HepG2 (cell line): Measurements from ENCODE around the gene C4BPA. TPM values are rescaled to one million over a fixed set of nuclear protein-coding genes. Genes with fewer than 3 reads are reported as not detected.

Experiments used
- ATF2 ChIP-seq: sonication (generic); formaldehyde crosslinking; IDR thresholded peaks from 2 replicates; pipeline ENCODE4 v1.4.0; 2020; ENCODE audit warnings: missing genetic modification reagents
- CAMTA2 ChIP-seq: sonication (generic); formaldehyde crosslinking; IDR thresholded peaks from 2 replicates; pipeline ENCODE4 v1.4.0; 2020; ENCODE audit warnings: mild to moderate bottlenecking, missing genetic modification reagents, borderline replicate concordance
- HOXA5 ChIP-seq: sonication (generic); formaldehyde crosslinking; IDR thresholded peaks from 2 replicates; pipeline ENCODE4 v1.4.0; 2020; ENCODE audit warnings: missing genetic modification reagents
- KDM5A ChIP-seq: fragments of 200-600 bp; sonication (generic); IDR thresholded peaks from 2 replicates; pipeline ENCODE4 v1.7.0; 2018; ENCODE audit warnings: antibody characterized with exemption, mild to moderate bottlenecking, low read length, borderline replicate concordance
- KLF6 ChIP-seq: IDR thresholded peaks from 2 replicates; pipeline ENCODE4 v1.8.0; 2016; ENCODE audit warnings: missing biosample characterization, missing genetic modification reagents
- MEIS1 ChIP-seq: sonication (generic); formaldehyde crosslinking; IDR thresholded peaks from 2 replicates; pipeline ENCODE4 v1.9.0; 2021; ENCODE audit warnings: mild to moderate bottlenecking, missing genetic modification reagents, moderate library complexity, borderline replicate concordance
- ONECUT2 ChIP-seq: sonication (generic); formaldehyde crosslinking; IDR thresholded peaks from 2 replicates; pipeline ENCODE4 v1.4.0; 2020; ENCODE audit warnings: missing genetic modification reagents
- PAX8 ChIP-seq: sonication (generic); formaldehyde crosslinking; IDR thresholded peaks from 2 replicates; pipeline ENCODE4 v1.8.0; 2022; ENCODE audit warnings: mild to moderate bottlenecking, missing genetic modification reagents, borderline replicate concordance
- PHF20 ChIP-seq: sonication (generic); formaldehyde crosslinking; IDR thresholded peaks from 2 replicates; pipeline ENCODE4 v1.5.0; 2020; ENCODE audit warnings: mild to moderate bottlenecking, missing genetic modification reagents
- PRMT3 ChIP-seq: sonication (generic); formaldehyde crosslinking; IDR thresholded peaks from 2 replicates; pipeline ENCODE4 v1.8.1; 2022; ENCODE audit warnings: low read depth, mild to moderate bottlenecking, moderate library complexity, missing genetic modification reagents, borderline replicate concordance
- RBM39 ChIP-seq: fragments of 200-400 bp; formaldehyde crosslinking; IDR thresholded peaks from one replicate; pipeline ENCODE4 v1.6.1; 2018; ENCODE audit warnings: antibody characterized with exemption, mild to moderate bottlenecking, low read depth, low read length; ENCODE audit not compliant: poor library complexity, severe bottlenecking
- TCF12 ChIP-seq, 2 experiments: fragments of 450-650 bp in 1 of 2; sonication (generic) in 1 of 2; formaldehyde crosslinking in 1 of 2; IDR thresholded peaks; 2 replicates each; pipeline versions ENCODE4 v1.6.1 to v1.8.0; 2017 to 2022; ENCODE audit warnings: antibody characterized with exemption in 1 of 2, mild to moderate bottlenecking in 1 of 2, missing genetic modification reagents in 1 of 2, moderate library complexity in 1 of 2
- ZNF335 ChIP-seq: sonication (generic); formaldehyde crosslinking; IDR thresholded peaks from 2 replicates; pipeline ENCODE4 v1.4.0; 2020; ENCODE audit warnings: missing genetic modification reagents
- ZNF414 ChIP-seq: sonication (generic); formaldehyde crosslinking; IDR thresholded peaks from 2 replicates; pipeline ENCODE4 v1.5.0; 2020; ENCODE audit warnings: missing genetic modification reagents
- ZNF567 ChIP-seq: sonication (generic); formaldehyde crosslinking; IDR thresholded peaks from 2 replicates; pipeline ENCODE4 v1.8.1; 2023; ENCODE audit warnings: mild to moderate bottlenecking, missing genetic modification reagents, borderline replicate concordance
- ZNF672 ChIP-seq: sonication (generic); formaldehyde crosslinking; IDR thresholded peaks from 2 replicates; pipeline ENCODE4 v1.8.1; 2022; ENCODE audit warnings: missing genetic modification reagents
- ZNF674 ChIP-seq: sonication (generic); formaldehyde crosslinking; IDR thresholded peaks from 2 replicates; pipeline ENCODE4 v1.5.0; 2020; ENCODE audit warnings: low read depth, mild to moderate bottlenecking, missing genetic modification reagents
- polyA plus RNA-seq, 8 experiments: library from polyadenylated mRNA; depleted of rRNA in 3 of 8; stranded (reverse) in 7 of 8; unstranded in 1 of 8; fragments of >200 nt; fragmentation: Illumina TruSeq in 4 of 8; extraction: Trizol in 4 of 8; gene quantifications; 2 replicates each; pipeline versions ENCODE4 v1.2.1 to v1.2.3, GENCODE V29; 2011 to 2016; ENCODE audit warnings: low read depth in 4 of 8, missing spikeins in 1 of 8, mixed read lengths in 1 of 8; ENCODE audit not compliant: insufficient read depth in 1 of 8
- total RNA-seq, 5 experiments: library from RNA; depleted of rRNA; stranded (reverse); fragments of >200 nt; fragmentation: Illumina TruSeq; extraction: Trizol; gene quantifications; 2 replicates each; pipeline ENCODE4 v1.2.3, GENCODE V29; 2016; ENCODE audit warnings: low read depth in 1 of 5
- TF ChIP-seq, protein P1 (sequence below): fragments of 450-650 bp; IDR thresholded peaks from 2 replicates; pipeline ENCODE4 v1.6.1; 2017; ENCODE audit warnings: mild to moderate bottlenecking
- TF ChIP-seq, protein P2 (sequence below): sonication (generic); formaldehyde crosslinking; IDR thresholded peaks from 2 replicates; pipeline ENCODE4 v1.4.0; 2020; ENCODE audit warnings: missing genetic modification reagents
- TF ChIP-seq, protein P3 (sequence below): IDR thresholded peaks from 2 replicates; pipeline ENCODE4 v1.6.1; 2012; ENCODE audit warnings: low read length, improper control_type of control experiment

C4BPA gene
- total and polyA plus RNA-seq, 2 of the 13 experiments (the other 11 are each of a cell fraction or from before 2014, with no cell fraction given): 32.1 to 60.1 TPM

DNA sequence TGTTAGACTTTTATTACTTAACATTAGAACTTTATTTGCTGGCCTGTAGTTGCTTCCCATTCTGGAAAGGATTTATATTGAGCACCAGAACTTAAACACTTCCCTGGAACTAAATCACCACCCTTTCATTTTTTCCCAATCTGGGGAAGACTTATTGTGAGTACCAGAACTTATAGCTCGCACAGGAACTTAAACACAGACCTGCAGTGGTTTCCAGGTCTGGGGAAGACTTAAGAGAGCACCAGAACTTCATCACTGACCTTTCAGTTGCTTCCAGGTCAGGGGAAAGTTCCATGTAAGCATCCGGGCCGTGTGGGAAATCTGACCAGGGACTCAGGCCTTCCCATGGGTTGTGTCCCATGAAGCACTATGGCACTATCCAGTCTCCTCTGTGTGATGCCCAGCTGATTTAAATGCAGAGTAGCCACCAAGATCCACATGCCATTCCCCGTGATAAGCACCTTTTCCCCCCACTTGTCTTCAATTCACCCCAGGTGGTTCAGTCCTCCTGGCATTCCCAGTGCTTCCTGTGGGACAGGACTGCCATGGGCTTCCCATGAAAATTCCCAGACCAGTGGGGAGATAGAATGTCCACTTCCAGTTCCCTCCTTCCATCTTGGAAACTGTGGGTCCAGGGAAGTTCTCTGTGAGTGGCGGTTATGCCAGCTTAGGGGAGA, 48.9 kb downstream of the C4BPA start (continued):
- peak; percentile 67 for TF ChIP-seq ATF2 (CRISPR knock-in tag)
- no peak for TF ChIP-seq TCF12 (IDR thresholded peaks at IDR 0.05)
- TF ChIP-seq TCF12 (CRISPR knock-in tag; IDR thresholded peaks at IDR 0.05): no peak
- TF ChIP-seq PHF20 (CRISPR knock-in tag): peak; percentile 95
- no peak for TF ChIP-seq KLF6 (CRISPR knock-in tag)
- no peak for TF ChIP-seq ZNF674 (CRISPR knock-in tag)
- TF ChIP-seq ZNF335: no peak
- peak; percentile 44; the same call in 1 of the 2 replicates for TF ChIP-seq ZNF414 (CRISPR knock-in tag)
- no peak for TF ChIP-seq PRMT3 (CRISPR knock-in tag)
- TF ChIP-seq PAX8 (CRISPR knock-in tag): no peak
- TF ChIP-seq ONECUT2 (CRISPR knock-in tag): no peak
- no peak for TF ChIP-seq KDM5A
- TF ChIP-seq, protein P1, sequence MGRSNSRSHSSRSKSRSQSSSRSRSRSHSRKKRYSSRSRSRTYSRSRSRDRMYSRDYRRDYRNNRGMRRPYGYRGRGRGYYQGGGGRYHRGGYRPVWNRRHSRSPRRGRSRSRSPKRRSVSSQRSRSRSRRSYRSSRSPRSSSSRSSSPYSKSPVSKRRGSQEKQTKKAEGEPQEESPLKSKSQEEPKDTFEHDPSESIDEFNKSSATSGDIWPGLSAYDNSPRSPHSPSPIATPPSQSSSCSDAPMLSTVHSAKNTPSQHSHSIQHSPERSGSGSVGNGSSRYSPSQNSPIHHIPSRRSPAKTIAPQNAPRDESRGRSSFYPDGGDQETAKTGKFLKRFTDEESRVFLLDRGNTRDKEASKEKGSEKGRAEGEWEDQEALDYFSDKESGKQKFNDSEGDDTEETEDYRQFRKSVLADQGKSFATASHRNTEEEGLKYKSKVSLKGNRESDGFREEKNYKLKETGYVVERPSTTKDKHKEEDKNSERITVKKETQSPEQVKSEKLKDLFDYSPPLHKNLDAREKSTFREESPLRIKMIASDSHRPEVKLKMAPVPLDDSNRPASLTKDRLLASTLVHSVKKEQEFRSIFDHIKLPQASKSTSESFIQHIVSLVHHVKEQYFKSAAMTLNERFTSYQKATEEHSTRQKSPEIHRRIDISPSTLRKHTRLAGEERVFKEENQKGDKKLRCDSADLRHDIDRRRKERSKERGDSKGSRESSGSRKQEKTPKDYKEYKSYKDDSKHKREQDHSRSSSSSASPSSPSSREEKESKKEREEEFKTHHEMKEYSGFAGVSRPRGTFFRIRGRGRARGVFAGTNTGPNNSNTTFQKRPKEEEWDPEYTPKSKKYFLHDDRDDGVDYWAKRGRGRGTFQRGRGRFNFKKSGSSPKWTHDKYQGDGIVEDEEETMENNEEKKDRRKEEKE: no peak
- no peak for TF ChIP-seq RBM39
- TF ChIP-seq CAMTA2 (CRISPR knock-in tag): no peak
- TF ChIP-seq, protein P2, sequence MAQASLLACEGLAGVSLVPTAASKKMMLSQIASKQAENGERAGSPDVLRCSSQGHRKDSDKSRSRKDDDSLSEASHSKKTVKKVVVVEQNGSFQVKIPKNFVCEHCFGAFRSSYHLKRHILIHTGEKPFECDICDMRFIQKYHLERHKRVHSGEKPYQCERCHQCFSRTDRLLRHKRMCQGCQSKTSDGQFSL (CRISPR knock-in tag): no peak; the same call in 1 of the 2 replicates
- TF ChIP-seq HOXA5 (CRISPR knock-in tag): no peak
- TF ChIP-seq MEIS1: no peak
- 0 out of 2 replicates have a peak, but pooled peaks have one; percentile 51 for TF ChIP-seq ZNF567 (CRISPR knock-in tag)
- TF ChIP-seq, protein P3, sequence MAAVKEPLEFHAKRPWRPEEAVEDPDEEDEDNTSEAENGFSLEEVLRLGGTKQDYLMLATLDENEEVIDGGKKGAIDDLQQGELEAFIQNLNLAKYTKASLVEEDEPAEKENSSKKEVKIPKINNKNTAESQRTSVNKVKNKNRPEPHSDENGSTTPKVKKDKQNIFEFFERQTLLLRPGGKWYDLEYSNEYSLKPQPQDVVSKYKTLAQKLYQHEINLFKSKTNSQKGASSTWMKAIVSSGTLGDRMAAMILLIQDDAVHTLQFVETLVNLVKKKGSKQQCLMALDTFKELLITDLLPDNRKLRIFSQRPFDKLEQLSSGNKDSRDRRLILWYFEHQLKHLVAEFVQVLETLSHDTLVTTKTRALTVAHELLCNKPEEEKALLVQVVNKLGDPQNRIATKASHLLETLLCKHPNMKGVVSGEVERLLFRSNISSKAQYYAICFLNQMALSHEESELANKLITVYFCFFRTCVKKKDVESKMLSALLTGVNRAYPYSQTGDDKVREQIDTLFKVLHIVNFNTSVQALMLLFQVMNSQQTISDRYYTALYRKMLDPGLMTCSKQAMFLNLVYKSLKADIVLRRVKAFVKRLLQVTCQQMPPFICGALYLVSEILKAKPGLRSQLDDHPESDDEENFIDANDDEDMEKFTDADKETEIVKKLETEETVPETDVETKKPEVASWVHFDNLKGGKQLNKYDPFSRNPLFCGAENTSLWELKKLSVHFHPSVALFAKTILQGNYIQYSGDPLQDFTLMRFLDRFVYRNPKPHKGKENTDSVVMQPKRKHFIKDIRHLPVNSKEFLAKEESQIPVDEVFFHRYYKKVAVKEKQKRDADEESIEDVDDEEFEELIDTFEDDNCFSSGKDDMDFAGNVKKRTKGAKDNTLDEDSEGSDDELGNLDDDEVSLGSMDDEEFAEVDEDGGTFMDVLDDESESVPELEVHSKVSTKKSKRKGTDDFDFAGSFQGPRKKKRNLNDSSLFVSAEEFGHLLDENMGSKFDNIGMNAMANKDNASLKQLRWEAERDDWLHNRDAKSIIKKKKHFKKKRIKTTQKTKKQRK: no peak
- TF ChIP-seq ZNF672 (CRISPR knock-in tag): no peak
